Thyroid gland (tissue), 4 donors: ENCODE results near the gene CASP9.

Experiments
- CTCF ChIP-seq, 6 experiments: fragments of 200-600 bp in 3 of 6; fragments of 450-650 bp in 3 of 6; sonication (generic) in 3 of 6; IDR thresholded peaks; one replicate each; pipeline ENCODE4 v1.5.1; 2016 to 2019; ENCODE audit warnings: antibody characterized with exemption in 6 of 6, mild to moderate bottlenecking in 2 of 6, inconsistent platforms in 1 of 6, moderate library complexity in 1 of 6
- POLR2A ChIP-seq, 2 donors: fragments of 450-650 bp; IDR thresholded peaks; one replicate each; pipeline ENCODE4 v1.6.1; 2017; ENCODE audit warnings: antibody characterized with exemption in 2 of 2, mild to moderate bottlenecking in 2 of 2, moderate library complexity in 1 of 2

GRCh38 chr1:15542388-15543250, 18.6 kb upstream of the CASP9 start:
- TF ChIP-seq CTCF (IDR thresholded peaks at IDR 0.05) (no peak), POLR2A (IDR thresholded peaks at IDR 0.05) (no peak)
